SH-SY5Y (cell line): ENCODE results near the gene TIAL1.

Experiments
- GATA2 ChIP-seq: IDR thresholded peaks from 2 replicates; pipeline ENCODE4 v1.6.1; 2011; ENCODE audit warnings: mild to moderate bottlenecking, low read depth, low read length
- GATA3 ChIP-seq: IDR thresholded peaks from 2 replicates; pipeline ENCODE4 v1.6.1; 2011; ENCODE audit warnings: low read depth, mild to moderate bottlenecking, low read length, moderate library complexity

GRCh38 chr10:119620241-119621077 is 23.7 kb upstream of the TIAL1 start:
- TF ChIP-seq GATA2, result no peak
- no peak for TF ChIP-seq GATA3
